ENCODE data around the gene DCDC2. TPM values are rescaled to one million over a fixed set of nuclear protein-coding genes. Genes with fewer than 3 reads are reported as not detected.
"Not testable (repeated sequence)": the region's sequence is repeated elsewhere in the genome, so short reads cannot be mapped to it uniquely, and the experiment has no call there.

DCDC2 gene
- total and polyA plus RNA-seq, 4 experiments from 2014 or later: 0.44 to 0.47 TPM; not detected in 2

GRCh38 chr6:24205020-24205492, 152.8 kb downstream of the DCDC2 start:
- Histone ChIP-seq H3K4me3 (ENCODE audit: low read length in 2 of 2) (no peak overlapping the region), H3K27me3 (ENCODE audit: insufficient read depth, low read length) (no peaks in the 10 kb centered on the region), H3K36me3 (ENCODE audit: insufficient read depth, low read length) (no peaks in the 10 kb centered on the region), H3K4me1 (ENCODE audit: insufficient read depth, low read length) (no peaks in the 10 kb centered on the region), H3K9me3 (ENCODE audit: control insufficient read depth in 1 of 2, low read length in 2 of 2) (no peaks in the 10 kb centered on the region), H3K27ac (ENCODE audit: low read depth, low read length) (no peak overlapping the region)
- DNase-seq: peak in 4 of 5 donors; percentile 1 to 15 (median 6)
- POLR2A ChIA-PET (ENCODE audit: partially characterized antibody): no interaction called here
- CTCF ChIA-PET (ENCODE audit: partially characterized antibody): interaction anchor here (1.7 kb wide), 1 partner anchor 8 kb away, joined by 7 read pairs; no protein-coding TSS in a partner anchor
- Mint-ChIP-seq H3K27ac (no peak overlapping the region), H3K9me3 (peaks cover 0 to 6% (median 0%) of the 10 kb centered on the region in 8 donors), H3K27me3 (peaks cover 3% of the 10 kb centered on the region in 2 donors), H3K4me1 (no peaks in the 10 kb centered on the region), H3K36me3 (no peaks in the 10 kb centered on the region), H3K4me3 (no peak overlapping the region)
- intact Hi-C loops (cut with micrococcal nuclease): no loop called here

DNA sequence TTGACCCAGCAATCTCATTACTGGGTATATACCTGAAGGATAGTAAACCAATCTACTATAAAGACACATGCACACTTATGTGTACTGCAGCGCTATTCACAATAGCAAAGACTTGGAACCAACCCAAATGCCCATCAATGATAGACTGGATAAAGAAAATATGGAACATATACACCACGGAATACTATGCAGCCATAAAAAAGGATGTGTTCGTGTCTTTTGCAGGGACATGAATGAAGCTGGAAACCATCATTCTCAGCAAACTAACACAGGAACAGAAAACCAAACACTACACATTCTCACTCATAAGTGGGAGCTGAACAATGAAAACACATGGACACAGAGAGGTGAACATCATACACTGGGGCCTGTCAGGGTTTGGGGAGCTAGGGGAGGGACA, 153.7 kb downstream of the DCDC2 start:
- H3K27me3 Mint-ChIP-seq; H3K4me1 Mint-ChIP-seq; intact Hi-C loops (cut with micrococcal nuclease); H3K4me3 ChIP-seq (ENCODE audit: low read length in 2 of 2); H3K4me1 ChIP-seq (ENCODE audit: insufficient read depth, low read length); H3K9me3 Mint-ChIP-seq; H3K9me3 ChIP-seq (ENCODE audit: control insufficient read depth in 1 of 2, low read length in 2 of 2); H3K27ac ChIP-seq (ENCODE audit: low read depth, low read length); H3K4me3 Mint-ChIP-seq; H3K27ac Mint-ChIP-seq; H3K36me3 ChIP-seq (ENCODE audit: insufficient read depth, low read length); POLR2A ChIA-PET (ENCODE audit: partially characterized antibody); DNase-seq; H3K36me3 Mint-ChIP-seq; H3K27me3 ChIP-seq (ENCODE audit: insufficient read depth, low read length): not testable (repeated sequence)
- CTCF ChIA-PET (ENCODE audit: partially characterized antibody): interaction anchor here (1.7 kb wide), 1 partner anchor 9 kb away, joined by 7 read pairs; no protein-coding TSS in a partner anchor

DNA sequence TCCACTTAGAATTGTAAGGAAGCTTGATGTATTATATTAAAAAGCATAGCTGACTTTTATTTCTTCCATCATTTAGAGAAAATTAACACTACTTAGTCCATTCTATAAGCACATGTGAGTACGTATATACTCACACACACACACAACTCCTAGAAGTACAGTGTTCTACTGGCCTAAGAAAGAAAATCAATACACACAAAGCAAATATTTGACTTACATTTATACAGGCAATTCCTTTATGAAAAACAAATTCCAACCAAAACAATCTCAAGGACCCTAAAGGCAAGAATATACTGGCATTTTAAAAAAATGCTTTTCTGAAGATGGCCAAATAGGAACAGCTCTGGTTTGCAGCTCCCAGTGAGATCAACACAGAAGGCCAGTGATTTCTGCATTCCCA, 160.0 kb downstream of the DCDC2 start:
- intact Hi-C loops (cut with micrococcal nuclease): no loop called here
- H3K9me3 Mint-ChIP-seq: peaks cover 0 to 6% (median 0%) of the 10 kb centered on the region in 8 donors
- no peaks in the 10 kb centered on the region for H3K4me1 ChIP-seq (ENCODE audit: insufficient read depth, low read length)
- H3K36me3 Mint-ChIP-seq: no peaks in the 10 kb centered on the region
- no peaks in the 10 kb centered on the region for H3K4me1 Mint-ChIP-seq
- H3K27ac Mint-ChIP-seq: no peak overlapping the region
- no peak overlapping the region for H3K27ac ChIP-seq (ENCODE audit: low read depth, low read length)
- DNase-seq: no peak
- peaks cover 6 to 9% of the 10 kb centered on the region in 2 donors for H3K27me3 Mint-ChIP-seq
- no peaks in the 10 kb centered on the region for H3K27me3 ChIP-seq (ENCODE audit: insufficient read depth, low read length)
- ChIA-PET POLR2A (ENCODE audit: partially characterized antibody) (no interaction called here), CTCF (ENCODE audit: partially characterized antibody) (interaction anchor here (1.0 kb wide), 1 partner anchor 8 kb away, joined by 3 read pairs; no protein-coding TSS in a partner anchor)
- no peak overlapping the region for H3K4me3 Mint-ChIP-seq
- no peak overlapping the region for H3K4me3 ChIP-seq (ENCODE audit: low read length in 2 of 2)
- H3K36me3 ChIP-seq (ENCODE audit: insufficient read depth, low read length): no peaks in the 10 kb centered on the region
- H3K9me3 ChIP-seq (ENCODE audit: control insufficient read depth in 1 of 2, low read length in 2 of 2): no peaks in the 10 kb centered on the region

DNA sequence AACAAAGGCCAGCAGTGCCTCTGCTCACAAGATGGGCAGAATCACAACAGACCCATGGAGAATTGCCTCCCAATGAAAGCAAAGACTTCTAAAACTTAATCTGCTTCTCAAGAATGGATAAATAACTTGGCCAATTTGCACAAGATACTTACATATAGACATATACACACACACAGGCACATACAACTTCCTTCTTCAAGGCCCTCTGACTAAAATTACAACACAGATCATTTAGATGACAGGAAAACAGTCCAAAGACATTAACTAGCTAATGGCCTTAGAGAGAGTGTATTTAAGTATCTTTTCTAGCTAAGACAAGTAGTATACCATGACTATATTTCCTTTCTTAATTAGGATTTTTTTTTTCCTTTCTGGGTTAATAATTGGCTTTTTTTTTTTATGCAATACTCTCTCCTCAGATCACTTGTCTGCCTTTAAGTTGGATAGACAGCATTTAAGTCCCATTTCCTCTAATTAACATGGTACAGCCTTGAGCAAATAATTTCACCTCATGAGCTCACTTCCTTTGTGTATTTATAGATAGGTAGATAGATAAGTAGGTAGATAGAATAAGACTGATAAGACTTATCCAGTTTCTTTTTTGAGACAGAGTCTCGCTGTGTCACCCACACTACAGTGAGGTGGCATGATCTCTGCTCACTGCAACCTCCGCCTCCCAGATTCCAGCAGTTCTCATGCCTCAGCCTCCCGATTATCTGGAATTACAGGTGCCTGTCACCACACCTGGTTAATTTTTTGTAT, 161.8 kb downstream of the DCDC2 start:
- Mint-ChIP-seq H3K27me3 (peaks cover 10 to 11% of the 10 kb centered on the region in 2 donors), H3K4me1 (no peaks in the 10 kb centered on the region)
- H3K4me1 ChIP-seq (ENCODE audit: insufficient read depth, low read length): no peaks in the 10 kb centered on the region

DNA sequence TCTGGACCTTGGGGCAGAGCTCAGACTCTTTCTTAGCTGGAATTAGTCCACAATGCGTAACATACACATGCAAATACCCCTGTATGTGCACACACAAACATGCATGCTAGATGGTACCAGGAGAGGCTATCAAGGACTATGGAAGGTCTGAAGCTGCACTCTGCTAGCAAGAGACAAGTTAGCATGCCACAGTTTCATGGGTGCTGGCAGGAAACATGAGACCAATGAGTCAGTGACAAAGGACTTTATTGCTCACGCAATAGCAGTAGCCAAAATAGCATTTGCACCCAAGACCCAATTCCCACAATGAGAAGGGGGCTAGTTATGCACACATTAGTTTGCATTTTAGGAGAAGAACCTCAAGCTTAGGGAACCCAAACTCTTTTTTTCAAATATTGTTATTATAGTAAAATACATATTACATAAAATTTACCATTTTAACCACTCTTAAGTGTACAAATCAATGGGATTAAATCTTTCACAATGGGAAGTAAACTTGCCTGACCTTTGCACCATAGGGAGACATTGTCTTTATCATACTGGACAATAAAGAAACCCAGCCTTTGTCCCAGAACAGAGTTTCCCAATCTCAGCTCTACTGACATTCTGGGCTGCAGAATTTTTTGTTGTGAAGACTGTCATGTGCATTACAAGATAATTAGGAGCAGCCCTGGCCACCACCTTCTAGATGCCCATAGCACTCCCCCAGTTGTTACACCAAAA, 162.7 kb downstream of the DCDC2 start:
- H3K36me3 Mint-ChIP-seq: no peaks in the 10 kb centered on the region
- H3K4me3 ChIP-seq (ENCODE audit: low read length in 2 of 2): no peak overlapping the region
- H3K4me3 Mint-ChIP-seq: no peak overlapping the region
- no peaks in the 10 kb centered on the region for H3K9me3 Mint-ChIP-seq
- H3K36me3 ChIP-seq (ENCODE audit: insufficient read depth, low read length): no peaks in the 10 kb centered on the region
- ChIA-PET CTCF (ENCODE audit: partially characterized antibody) (no interaction called here), POLR2A (ENCODE audit: partially characterized antibody) (no interaction called here)
- peaks cover 9% of the 10 kb centered on the region in 2 donors for H3K27me3 Mint-ChIP-seq
- H3K27ac Mint-ChIP-seq: no peak overlapping the region
- H3K27ac ChIP-seq (ENCODE audit: low read depth, low read length): no peak overlapping the region
- DNase-seq: no peak
- H3K4me1 ChIP-seq (ENCODE audit: insufficient read depth, low read length): no peaks in the 10 kb centered on the region
- intact Hi-C loops (cut with micrococcal nuclease): no loop called here
- H3K27me3 ChIP-seq (ENCODE audit: insufficient read depth, low read length): no peaks in the 10 kb centered on the region
- H3K4me1 Mint-ChIP-seq: no peaks in the 10 kb centered on the region
- H3K9me3 ChIP-seq (ENCODE audit: control insufficient read depth in 1 of 2, low read length in 2 of 2): no peaks in the 10 kb centered on the region

More for the DNA sequence above, 161.8 kb downstream of the DCDC2 start:
- Histone ChIP-seq H3K36me3 (ENCODE audit: insufficient read depth, low read length) (no peaks in the 10 kb centered on the region), H3K4me3 (ENCODE audit: low read length in 2 of 2) (no peak overlapping the region), H3K27ac (ENCODE audit: low read depth, low read length) (no peak overlapping the region), H3K27me3 (ENCODE audit: insufficient read depth, low read length) (no peaks in the 10 kb centered on the region), H3K9me3 (ENCODE audit: control insufficient read depth in 1 of 2, low read length in 2 of 2) (no peaks in the 10 kb centered on the region)
- DNase-seq: no peak
- Mint-ChIP-seq H3K4me3 (no peak overlapping the region), H3K36me3 (no peaks in the 10 kb centered on the region), H3K9me3 (peaks cover 0 to 3% (median 0%) of the 10 kb centered on the region in 8 donors), H3K27ac (no peak overlapping the region)
- intact Hi-C loops (cut with micrococcal nuclease): no loop called here
- POLR2A ChIA-PET (ENCODE audit: partially characterized antibody): no interaction called here
- CTCF ChIA-PET (ENCODE audit: partially characterized antibody): no interaction called here

DNA sequence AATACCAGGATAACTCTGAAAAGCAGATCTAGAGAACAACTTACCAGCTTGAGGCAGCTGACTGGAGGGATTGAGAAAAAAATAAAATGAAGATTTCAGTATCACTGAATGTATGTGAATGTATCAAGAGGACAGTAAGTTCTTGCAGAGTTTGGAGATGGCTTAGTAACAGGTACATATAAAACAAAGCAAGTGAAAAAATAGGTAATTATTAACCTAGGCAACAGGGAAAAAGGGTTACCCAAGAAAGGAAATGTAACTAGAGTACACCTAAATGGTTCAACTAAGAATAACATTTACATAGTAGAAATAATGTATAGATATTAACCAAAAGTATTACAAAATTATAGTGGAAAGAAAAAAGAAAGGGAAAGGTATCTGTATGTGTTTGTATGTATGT, 164.5 kb downstream of the DCDC2 start:
- no peak overlapping the region for H3K4me3 ChIP-seq (ENCODE audit: low read length in 2 of 2)
- no peak for DNase-seq
- ChIA-PET POLR2A (ENCODE audit: partially characterized antibody) (no interaction called here), CTCF (ENCODE audit: partially characterized antibody) (no interaction called here)
- H3K27ac ChIP-seq (ENCODE audit: low read depth, low read length): no peak overlapping the region
- no peaks in the 10 kb centered on the region for H3K27me3 ChIP-seq (ENCODE audit: insufficient read depth, low read length)
- no peaks in the 10 kb centered on the region for H3K4me1 ChIP-seq (ENCODE audit: insufficient read depth, low read length)
- H3K36me3 ChIP-seq (ENCODE audit: insufficient read depth, low read length): no peaks in the 10 kb centered on the region
- Mint-ChIP-seq H3K27ac (no peak overlapping the region), H3K9me3 (no peaks in the 10 kb centered on the region), H3K36me3 (no peaks in the 10 kb centered on the region), H3K4me1 (no peaks in the 10 kb centered on the region), H3K27me3 (peaks cover 9 to 11% of the 10 kb centered on the region in 2 donors), H3K4me3 (no peak overlapping the region)
- H3K9me3 ChIP-seq (ENCODE audit: control insufficient read depth in 1 of 2, low read length in 2 of 2): no peaks in the 10 kb centered on the region
- intact Hi-C loops (cut with micrococcal nuclease): no loop called here

DNA sequence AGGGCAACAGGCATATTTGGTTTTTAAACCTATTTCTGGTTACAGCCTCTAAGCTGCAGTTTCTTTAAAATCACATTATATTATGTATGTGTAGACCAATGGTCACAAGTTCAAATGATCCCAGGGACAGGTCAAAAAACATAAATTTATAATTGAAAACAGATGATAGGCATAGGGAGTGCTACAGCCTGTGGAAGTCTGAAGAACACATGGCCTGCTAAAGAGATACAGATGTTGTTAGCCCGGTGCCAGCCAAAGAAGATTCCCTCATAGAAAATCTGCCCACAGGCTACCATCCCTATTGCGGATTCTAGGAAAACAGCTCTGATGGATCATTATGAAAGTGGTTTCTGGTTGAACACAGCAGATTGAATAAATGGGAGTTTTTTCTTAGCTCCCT, 166.5 kb downstream of the DCDC2 start:
- H3K9me3 Mint-ChIP-seq: no peaks in the 10 kb centered on the region
- H3K4me3 ChIP-seq (ENCODE audit: low read length in 2 of 2): no peak overlapping the region
- no peaks in the 10 kb centered on the region for H3K36me3 Mint-ChIP-seq
- no peaks in the 10 kb centered on the region for H3K27me3 ChIP-seq (ENCODE audit: insufficient read depth, low read length)
- no peak overlapping the region for H3K27ac ChIP-seq (ENCODE audit: low read depth, low read length)
- POLR2A ChIA-PET (ENCODE audit: partially characterized antibody): no interaction called here
- H3K4me1 ChIP-seq (ENCODE audit: insufficient read depth, low read length): no peaks in the 10 kb centered on the region
- no peaks in the 10 kb centered on the region for H3K36me3 ChIP-seq (ENCODE audit: insufficient read depth, low read length)
- intact Hi-C loops (cut with micrococcal nuclease): no loop called here
- H3K4me1 Mint-ChIP-seq: no peaks in the 10 kb centered on the region
- no peak for DNase-seq
- H3K27me3 Mint-ChIP-seq: peaks cover 6 to 9% of the 10 kb centered on the region in 2 donors
- no peak overlapping the region for H3K4me3 Mint-ChIP-seq
- CTCF ChIA-PET (ENCODE audit: partially characterized antibody): no interaction called here
- no peak overlapping the region for H3K27ac Mint-ChIP-seq
- H3K9me3 ChIP-seq (ENCODE audit: control insufficient read depth in 1 of 2, low read length in 2 of 2): no peaks in the 10 kb centered on the region
